Thyroid gland (tissue), 4 donors: ENCODE data around the gene SACM1L.

ENCODE experiments used
- CTCF ChIP-seq, 6 experiments: fragments of 200-600 bp in 3 of 6; fragments of 450-650 bp in 3 of 6; sonication (generic) in 3 of 6; IDR thresholded peaks; one replicate each; pipeline ENCODE4 v1.5.1; 2016 to 2019; ENCODE audit warnings: antibody characterized with exemption in 6 of 6, mild to moderate bottlenecking in 2 of 6, inconsistent platforms in 1 of 6, moderate library complexity in 1 of 6
- POLR2A ChIP-seq, 2 donors: fragments of 450-650 bp; IDR thresholded peaks; one replicate each; pipeline ENCODE4 v1.6.1; 2017; ENCODE audit warnings: antibody characterized with exemption in 2 of 2, mild to moderate bottlenecking in 2 of 2, moderate library complexity in 1 of 2

- TF ChIP-seq CTCF (IDR thresholded peaks at IDR 0.05) (no peak), POLR2A (IDR thresholded peaks at IDR 0.05) (no peak)
Observed at GRCh38 chr3:45776611-45777010, 87.4 kb downstream of the SACM1L start.
